HG02840 (cell line): Measurements from ENCODE around the gene SLC34A1.
"Not testable (repeated sequence)": the region's sequence is repeated elsewhere in the genome, so short reads cannot be mapped to it uniquely, and the experiment has no call there.

Experiments
- ATAC-seq: cut with Tn5 transposase; IDR thresholded peaks from one replicate; pipeline ENCODE4 v1.9.1; 2021; ENCODE audit warnings: mild to moderate bottlenecking, moderate library complexity, moderate number of reproducible peaks; ENCODE audit not compliant: unreplicated experiment, low FRiP score

Gene SLC34A1

GRCh38 chr5:177355162-177355867, 28.9 kb upstream of the SLC34A1 start:
- no peak for ATAC-seq

DNA sequence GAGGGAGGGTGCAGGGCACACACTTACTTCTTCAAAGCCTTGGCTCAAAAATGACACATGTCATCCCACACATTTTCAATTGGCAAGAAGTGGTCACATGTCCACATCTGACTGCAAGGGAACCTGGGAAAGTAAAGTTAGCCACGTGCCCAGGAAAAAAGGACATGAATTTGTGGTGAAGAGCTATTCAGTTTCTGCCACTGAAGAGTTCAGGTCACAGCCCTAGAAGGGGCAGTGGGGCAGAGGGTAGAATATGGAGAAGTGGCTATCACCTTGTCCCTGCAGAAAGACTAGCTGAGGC, 28.4 kb upstream of the SLC34A1 start:
- ATAC-seq: no peak

GRCh38 chr5:177356746-177357145, 27.5 kb upstream of the SLC34A1 start:
- ATAC-seq: no peak

- ATAC-seq: no peak
Observed at GRCh38 chr5:177357146-177357458, 27.1 kb upstream of the SLC34A1 start.

DNA sequence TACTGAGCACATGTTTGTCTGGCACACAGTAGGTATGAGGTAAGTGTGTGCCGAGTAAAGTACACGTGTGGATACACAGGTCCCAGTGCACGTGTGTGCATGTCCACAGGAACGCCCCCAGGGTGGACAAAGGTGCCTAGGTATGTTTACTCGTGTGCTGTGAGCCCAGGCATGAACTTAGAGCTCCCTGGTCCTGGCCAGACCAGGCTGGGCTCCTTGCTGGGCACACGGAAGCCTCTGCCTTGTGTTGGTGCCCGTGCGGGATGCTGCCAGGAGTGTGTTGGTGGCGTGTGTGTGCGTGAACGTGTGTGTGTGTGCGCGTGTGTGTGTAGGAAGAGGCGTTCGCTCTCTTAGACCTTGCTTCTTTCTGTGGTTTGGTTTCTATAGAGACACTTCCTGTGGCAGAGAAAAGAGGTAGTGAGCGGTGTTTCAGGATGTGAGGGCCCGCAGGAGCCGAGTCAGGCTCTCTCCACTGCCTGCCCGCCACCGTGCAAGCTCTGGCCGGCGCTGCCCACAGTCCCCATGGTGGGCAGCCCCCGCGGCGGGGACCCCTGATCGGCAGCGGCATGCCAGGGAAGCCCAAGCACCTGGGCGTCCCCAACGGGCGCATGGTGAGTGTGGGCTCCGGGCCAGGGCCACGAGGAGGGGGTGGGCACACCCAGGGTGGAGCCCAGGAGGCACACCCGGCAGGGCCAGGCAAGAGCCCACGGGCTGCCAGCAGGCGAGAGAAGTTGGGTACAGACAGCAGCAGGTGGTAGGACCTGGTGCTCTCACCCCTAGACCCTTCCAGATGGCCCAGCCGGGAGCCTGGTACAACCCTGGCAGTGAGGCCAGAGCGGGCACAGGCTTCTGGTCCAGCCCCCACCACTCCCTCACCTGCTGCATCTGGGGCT, 26.5 kb upstream of the SLC34A1 start, which contains the start of gene RGS14:
Gene RGS14, plus strand, starts transcription at position 466 of the 893 bp plus-strand sequence. Its CDS starts 101 bp downstream, at position 567.
- ATAC-seq: peak; percentile 87

GRCh38 chr5:177358370-177358819, 25.8 kb upstream of the SLC34A1 start:
- no peak for ATAC-seq

- no peak for ATAC-seq
Observed at GRCh38 chr5:177359451-177359851, 24.8 kb upstream of the SLC34A1 start.

GRCh38 chr5:177359860-177360259, 24.4 kb upstream of the SLC34A1 start:
- ATAC-seq: no peak

- ATAC-seq: not testable (repeated sequence)
Observed at GRCh38 chr5:177360740-177361139, 23.5 kb upstream of the SLC34A1 start.

DNA sequence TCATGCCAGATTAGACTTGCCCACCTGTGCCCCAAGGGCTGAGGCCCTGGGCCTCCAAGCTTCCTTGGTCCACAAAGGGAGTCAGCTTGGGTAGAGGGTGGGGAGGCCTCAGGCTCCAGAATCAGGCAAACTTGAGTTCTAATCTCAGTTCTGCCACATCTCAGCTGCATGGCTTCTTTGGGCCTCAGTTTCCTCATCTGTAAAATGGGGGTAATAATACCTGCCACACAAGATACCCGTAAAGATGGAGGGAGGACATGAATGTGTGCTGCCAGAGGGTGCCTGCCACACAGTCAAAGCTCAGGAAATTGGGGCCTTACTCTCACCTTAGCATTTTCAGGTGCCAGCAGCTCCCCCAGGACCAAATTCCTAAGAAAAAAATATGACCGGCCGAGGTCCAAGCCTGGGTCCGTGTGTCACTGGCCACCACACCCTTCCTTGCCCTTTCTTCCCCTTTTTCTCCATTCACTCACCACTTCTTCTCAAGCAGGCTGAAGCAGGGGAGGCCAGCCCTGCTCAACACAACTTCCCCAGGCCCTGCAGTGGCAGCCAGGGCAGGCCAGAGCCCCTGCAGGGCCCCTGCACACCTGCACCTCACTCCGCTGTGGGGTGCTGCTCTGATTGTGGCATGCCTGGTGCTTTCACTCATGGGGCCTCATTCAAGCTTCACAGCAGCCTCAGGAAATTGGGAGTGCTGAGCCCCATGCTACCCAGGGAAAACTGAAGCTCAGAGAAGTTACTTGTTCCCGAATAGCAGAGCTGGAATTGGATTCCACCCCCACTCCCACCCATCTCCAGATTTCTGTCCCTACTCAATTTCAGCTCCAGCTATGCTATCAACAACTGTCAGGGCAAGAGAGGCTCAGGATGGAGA, 22.6 kb upstream of the SLC34A1 start:
- ATAC-seq: no peak

GRCh38 chr5:177362292-177362609, 22.0 kb upstream of the SLC34A1 start:
- no peak for ATAC-seq

- ATAC-seq: no peak
Observed at GRCh38 chr5:177362610-177363507, 21.4 kb upstream of the SLC34A1 start.

- no peak for ATAC-seq
Observed at GRCh38 chr5:177363565-177363964, 20.7 kb upstream of the SLC34A1 start.

GRCh38 chr5:177364159-177364962, 19.9 kb upstream of the SLC34A1 start:
- no peak for ATAC-seq

DNA sequence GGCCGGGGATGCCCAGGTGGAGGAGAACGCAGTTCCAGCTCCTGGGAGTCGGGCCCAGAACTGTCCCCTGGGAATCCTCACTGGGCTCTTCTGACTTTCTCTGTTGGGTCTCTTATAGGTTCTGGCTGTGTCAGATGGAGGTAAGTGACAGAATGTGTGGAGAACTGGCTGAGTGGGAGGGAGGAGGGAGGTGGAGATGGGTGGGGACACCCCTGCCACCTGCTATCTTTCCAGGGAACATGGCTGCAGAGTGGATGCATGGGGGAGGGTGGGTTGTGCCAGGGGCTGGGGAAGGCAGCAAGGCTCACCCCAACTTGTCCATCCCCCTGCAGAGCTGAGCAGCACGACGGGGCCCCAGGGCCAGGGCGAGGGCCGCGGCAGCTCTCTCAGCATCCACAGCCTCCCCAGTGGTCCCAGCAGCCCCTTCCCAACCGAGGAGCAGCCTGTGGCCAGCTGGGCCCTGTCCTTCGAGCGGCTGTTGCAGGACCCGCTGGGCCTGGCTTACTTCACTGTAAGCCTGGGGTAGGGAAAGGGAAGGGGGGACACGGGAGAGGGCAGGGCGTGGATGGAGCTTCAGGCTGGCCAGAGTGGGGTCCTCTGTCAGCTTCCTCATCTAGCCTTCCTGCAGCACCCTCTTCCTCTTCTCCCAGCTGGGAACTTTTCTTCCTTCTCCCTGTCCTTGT, 18.2 kb upstream of the SLC34A1 start:
- no peak for ATAC-seq

DNA sequence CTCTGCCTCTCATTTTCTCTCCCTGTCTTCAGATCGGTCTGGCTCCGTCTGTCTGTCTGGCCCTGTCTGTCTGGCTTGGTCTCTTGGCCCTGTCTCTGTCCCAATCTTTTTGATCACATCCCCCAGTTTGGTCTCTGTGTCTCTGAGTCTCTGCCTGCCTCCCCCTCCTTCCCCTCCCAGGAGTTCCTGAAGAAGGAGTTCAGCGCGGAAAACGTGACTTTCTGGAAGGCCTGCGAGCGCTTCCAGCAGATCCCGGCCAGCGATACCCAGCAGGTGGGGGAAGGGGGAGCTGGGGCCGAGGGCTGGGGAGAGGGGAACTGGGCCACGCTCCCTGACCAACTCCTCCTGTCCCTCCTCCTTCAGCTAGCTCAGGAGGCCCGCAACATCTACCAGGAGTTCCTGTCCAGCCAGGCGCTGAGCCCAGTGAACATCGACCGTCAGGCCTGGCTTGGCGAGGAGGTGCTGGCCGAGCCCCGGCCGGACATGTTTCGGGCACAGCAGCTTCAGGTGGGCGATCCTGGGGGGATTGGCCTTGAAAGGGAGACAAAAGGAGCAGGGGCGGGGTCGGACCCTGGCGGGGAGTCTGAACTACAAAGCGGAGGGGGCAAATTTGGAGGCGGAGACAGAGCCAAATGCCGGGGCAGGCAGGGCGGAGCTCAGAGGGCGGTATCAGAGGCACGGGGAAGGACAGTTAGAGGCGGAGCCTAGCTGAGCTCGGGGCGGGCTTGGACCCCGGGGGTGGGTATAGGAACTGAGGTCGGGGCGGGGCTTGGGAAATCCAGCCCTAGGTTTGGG, 17.5 kb upstream of the SLC34A1 start:
- no peak for ATAC-seq

- ATAC-seq: no peak
Observed at GRCh38 chr5:177367323-177367848, 16.8 kb upstream of the SLC34A1 start.
